B cell (primary cell): Measurements from ENCODE around the gene FBLN5. TPM values are rescaled to one million over a fixed set of nuclear protein-coding genes. Genes with fewer than 3 reads are reported as not detected.

Experiments used
- ATAC-seq: fragments of 200-7000 bp; cut with Tn5 transposase; one replicate; pipeline ENCODE4 v1.10.0; 2021; ENCODE audit warnings: low read depth, mild to moderate bottlenecking, moderate number of reproducible peaks, moderate library complexity
- CTCF ChIA-PET: fragments of 350-600 bp; sonication (Branson Sonifier 250); formaldehyde crosslinking; loops from one replicate; lab custom pipeline; 2021; ENCODE audit warnings: antibody characterized with exemption, inconsistent platforms; lab: Charles Lee
- POLR2A ChIA-PET: fragments of 350-600 bp; sonication (Branson Sonifier 250); formaldehyde crosslinking; loops from one replicate; lab custom pipeline; 2021; ENCODE audit warnings: antibody characterized with exemption; lab: Charles Lee
- DNase-seq: peaks from one replicate; pipeline ENCODE4 v3.0.0; 2013
- H2AFZ ChIP-seq: 2 replicates; pipeline ENCODE4 v1.6.1; 2012; ENCODE audit warnings: mild to moderate bottlenecking, low read depth, low read length; ENCODE audit not compliant: insufficient read depth, poor library complexity, severe bottlenecking
- H3K27ac ChIP-seq, 2 donors: 1 replicate in 1 of 2; 2 replicates in 1 of 2; pipeline ENCODE4 v1.5.1; 2012 to 2013; ENCODE audit warnings: low read length in 2 of 2, mild to moderate bottlenecking in 2 of 2, moderate library complexity in 1 of 2
- H3K27me3 ChIP-seq, 4 experiments: fragments of 200-600 bp in 1 of 4; sonication (generic) in 1 of 4; replicated peaks in 1 of 4; 1 replicate in 2 of 4; 2 replicates in 2 of 4; pipeline versions ENCODE4 v1.6.1 to v1.7.0; 2013 to 2016; ENCODE audit warnings: low read length in 3 of 4, mild to moderate bottlenecking in 2 of 4, mixed read lengths in 1 of 4, moderate library complexity in 1 of 4; ENCODE audit not compliant: insufficient read depth in 4 of 4, control insufficient read depth in 3 of 4; ENCODE audit errors: control extremely low read depth in 1 of 4
- H3K36me3 ChIP-seq, 2 experiments: replicated peaks in 1 of 2; 1 replicate in 1 of 2; 2 replicates in 1 of 2; pipeline versions ENCODE4 v1.6.1 to v1.7.1; 2013; ENCODE audit warnings: low read length in 1 of 2; ENCODE audit not compliant: insufficient read depth in 2 of 2, control insufficient read depth in 1 of 2; ENCODE audit errors: control extremely low read depth in 1 of 2, extremely low read depth in 1 of 2
- H3K4me1 ChIP-seq, 2 donors: fragments of 200-600 bp in 1 of 2; sonication (generic) in 1 of 2; 1 replicate in 1 of 2; 2 replicates in 1 of 2; pipeline versions ENCODE4 v1.5.1 to v1.6.1; 2013 to 2017; ENCODE audit warnings: low read length in 2 of 2; ENCODE audit not compliant: control insufficient read depth in 2 of 2, insufficient read depth in 2 of 2
- H3K4me2 ChIP-seq: replicated peaks from 2 replicates; pipeline ENCODE3; 2012; ENCODE audit warnings: mild to moderate bottlenecking, low read depth, low read length; ENCODE audit not compliant: poor library complexity, severe bottlenecking
- H3K4me3 ChIP-seq, 5 experiments: fragments of 200-600 bp in 1 of 5; sonication (generic) in 1 of 5; 1 replicate in 3 of 5; 2 replicates in 2 of 5; pipeline versions ENCODE4 v1.5.1 to v1.7.0; 2011 to 2016; ENCODE audit warnings: low read length in 4 of 5, mild to moderate bottlenecking in 4 of 5, low read depth in 2 of 5, control low read depth in 1 of 5, moderate library complexity in 1 of 5; ENCODE audit not compliant: insufficient read depth in 1 of 5; ENCODE audit errors: control extremely low read depth in 1 of 5, extremely low read depth in 1 of 5
- H3K79me2 ChIP-seq: fragments of 200-600 bp; sonication (generic); one replicate; pipeline ENCODE4 v1.6.0; 2016; ENCODE audit warnings: low read length; ENCODE audit not compliant: control insufficient read depth, insufficient read depth
- H3K9ac ChIP-seq: fragments of 200-600 bp; sonication (generic); 2 replicates; pipeline ENCODE4 v1.6.1; 2017; ENCODE audit warnings: mild to moderate bottlenecking, low read length, moderate library complexity
- H3K9me3 ChIP-seq, 3 donors: one replicate each; pipeline versions ENCODE4 v1.6.1 to v1.7.1; 2013; ENCODE audit warnings: low read length in 2 of 3; ENCODE audit not compliant: control insufficient read depth in 2 of 3, insufficient read depth in 1 of 3; ENCODE audit errors: control extremely low read depth in 1 of 3
- H4K20me1 ChIP-seq: 2 replicates; pipeline ENCODE4 v1.6.0; 2012; ENCODE audit warnings: mild to moderate bottlenecking, low read length; ENCODE audit not compliant: insufficient read depth, control insufficient read depth, poor library complexity, severe bottlenecking
- H3K27ac Mint-ChIP-seq: one replicate; pipeline ENCODE4 v1.8.0; 2021; ENCODE audit warnings: mixed read lengths
- H3K27me3 Mint-ChIP-seq: one replicate; pipeline ENCODE4 v1.8.0; 2021; ENCODE audit warnings: mixed read lengths
- H3K4me1 Mint-ChIP-seq: one replicate; pipeline ENCODE4 v1.8.0; 2021; ENCODE audit warnings: mixed read lengths
- H3K4me3 Mint-ChIP-seq: one replicate; pipeline ENCODE4 v1.8.0; 2021; ENCODE audit warnings: mixed read lengths
- H3K9me3 Mint-ChIP-seq: one replicate; pipeline ENCODE4 v1.8.0; 2022; ENCODE audit warnings: mixed read lengths; ENCODE audit not compliant: insufficient read depth
- CTCF ChIP-seq: fragments of 200-600 bp; IDR thresholded peaks from one replicate; pipeline ENCODE4 v1.8.0; 2022; ENCODE audit warnings: antibody characterized with exemption, mild to moderate bottlenecking
- EZH2 ChIP-seq: IDR thresholded peaks from 2 replicates; pipeline ENCODE4 v1.6.1; 2012; ENCODE audit warnings: borderline replicate concordance, low read depth, mild to moderate bottlenecking, moderate library complexity, low read length; ENCODE audit not compliant: insufficient read depth, poor library complexity, severe bottlenecking
- WGBS: methylation state at CpG from one replicate; pipeline ENCODE4 v1.1.5; 2013; ENCODE audit warnings: missing lambda C conversion rate; ENCODE audit not compliant: insufficient coverage; 5-methylcytosine and 5-hydroxymethylcytosine counted together
- intact Hi-C: fragments of 100-400 bp; cut with micrococcal nuclease; formaldehyde crosslinking; loops from one replicate; pipeline ENCODE4 v1.10.0; 2022
- polyA plus RNA-seq: library from polyadenylated mRNA; depleted of rRNA; stranded (reverse); fragments of >200 nt; gene quantifications from 2 replicates; pipeline ENCODE4 v1.2.3, GENCODE V29; 2012
- total RNA-seq, 2 donors: library from RNA; stranded (reverse); fragments of 120-200 nt in 1 of 2; gene quantifications; 1 replicate in 1 of 2; 2 replicates in 1 of 2; pipeline versions ENCODE4 v1.2.3 to v1.2.4, GENCODE V29; 2013 to 2022

The FBLN5 gene
- total and polyA plus RNA-seq, 2 donors (not counting 1 experiment from before 2014, with no cell fraction given), result 0.31 to 0.37 TPM

DNA sequence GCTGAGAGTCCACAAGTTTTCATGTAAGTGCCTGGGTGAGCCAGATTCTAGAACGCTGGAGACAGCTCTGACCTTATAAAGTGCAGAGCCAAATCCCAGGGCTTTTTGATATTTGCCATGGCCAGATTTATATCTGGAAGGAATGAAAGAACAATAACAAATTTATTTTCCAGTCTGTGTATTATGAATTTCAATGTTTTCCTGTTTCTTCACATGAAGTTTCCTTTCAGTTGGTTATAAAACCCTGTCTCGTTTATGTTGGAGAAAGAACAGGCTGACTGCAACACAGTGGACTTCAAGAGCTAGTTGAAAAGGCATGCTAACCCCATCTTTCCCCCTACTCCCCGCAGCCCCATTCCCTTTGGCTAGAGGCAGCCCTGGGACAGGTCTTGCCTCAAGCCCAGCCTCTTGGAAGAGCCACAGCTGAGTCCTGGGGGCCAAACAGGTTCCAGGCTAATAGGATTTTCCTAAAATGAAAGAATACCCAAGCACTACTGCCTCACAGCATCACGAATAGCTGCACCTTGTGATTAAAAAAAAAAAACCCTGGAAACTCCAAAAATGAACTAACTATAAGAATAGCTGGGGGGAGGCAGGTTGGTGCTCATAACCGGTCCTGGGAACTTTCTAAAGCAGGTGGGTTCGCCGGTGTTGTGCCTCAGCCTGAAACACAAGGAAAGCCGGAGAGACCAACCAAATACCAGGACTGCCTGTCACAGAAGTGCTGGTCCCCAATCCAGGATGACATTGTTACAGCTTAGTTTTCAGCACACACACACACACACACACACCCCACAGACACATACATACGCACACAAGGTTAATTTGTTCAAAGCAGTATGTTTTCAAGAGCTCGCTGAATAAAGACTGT, 1.5 kb downstream of the FBLN5 start:
- H3K4me3 ChIP-seq, result no peak overlapping the region
- no peak overlapping the region for H2AFZ ChIP-seq
- no peaks in the 10 kb centered on the region for H3K9me3 ChIP-seq
- no peak overlapping the region for H3K27ac ChIP-seq
- ChIA-PET POLR2A (no interaction called here), CTCF (interaction anchor here (0.7 kb wide), 1 partner anchor 15 kb away, joined by 3 read pairs; no protein-coding TSS in a partner anchor)
- Mint-ChIP-seq H3K4me1 (peaks cover 13% of the 10 kb centered on the region), H3K9me3 (no peaks in the 10 kb centered on the region), H3K27me3 (peaks cover 43% of the 10 kb centered on the region), H3K4me3 (peak overlapping the region; percentile 37), H3K27ac (no peak overlapping the region)
- peak overlapping the region; percentile 81 for H3K4me2 ChIP-seq
- H3K4me1 ChIP-seq, result peaks cover 10 to 13% of the 10 kb centered on the region in 2 donors
- no peak overlapping the region for H3K9ac ChIP-seq
- no peak for TF ChIP-seq EZH2
- no peak for TF ChIP-seq CTCF
- no peaks in the 10 kb centered on the region for H3K36me3 ChIP-seq
- H3K79me2 ChIP-seq, result no peaks in the 10 kb centered on the region
- ATAC-seq (no peak), DNase-seq (no peak)
- intact Hi-C loops, result no loop called here
- whole genome bisulfite sequencing, result 92% methylated on average over 5 of the region's 10 CpGs
- H3K27me3 ChIP-seq, result peaks cover 0 to 34% (median 21%) of the 10 kb centered on the region in 4 experiments
- H4K20me1 ChIP-seq, result no peaks in the 10 kb centered on the region

GRCh38 chr14:91942946-91943345, 4.5 kb downstream of the FBLN5 start:
- Histone ChIP-seq H3K36me3 (no peaks in the 10 kb centered on the region), H3K27ac (no peak overlapping the region), H3K9me3 (no peaks in the 10 kb centered on the region), H4K20me1 (no peaks in the 10 kb centered on the region), H3K27me3 (peaks cover 0 to 28% (median 17%) of the 10 kb centered on the region in 4 experiments), H2AFZ (no peak overlapping the region), H3K4me1 (peaks cover 10 to 13% of the 10 kb centered on the region in 2 donors), H3K79me2 (no peaks in the 10 kb centered on the region), H3K4me2 (no peak overlapping the region), H3K9ac (no peak overlapping the region), H3K4me3 (no peak overlapping the region)
- peaks cover 10% of the 10 kb centered on the region for H3K4me1 Mint-ChIP-seq
- H3K27me3 Mint-ChIP-seq, result peaks cover 38% of the 10 kb centered on the region
- H3K27ac Mint-ChIP-seq, result no peak overlapping the region
- no peak overlapping the region for H3K4me3 Mint-ChIP-seq
- ChIA-PET CTCF (no interaction called here), POLR2A (no interaction called here)
- WGBS, result 94% methylated on average over 7 of the region's 9 CpGs
- no peaks in the 10 kb centered on the region for H3K9me3 Mint-ChIP-seq
- ATAC-seq (no peak), DNase-seq (no peak)
- intact Hi-C loops, result no loop called here
- TF ChIP-seq EZH2 (no peak), CTCF (no peak)
